GDM1 (cell line): ENCODE measurements around the gene SFPQ.
"Not testable (repeated sequence)": the region's sequence is repeated elsewhere in the genome, so short reads cannot be mapped to it uniquely, and the experiment has no call there.

Experiments
- DNase-seq: peaks from one replicate; lab custom pipeline; 2025; lab: John Stamatoyannopoulos, UW

Gene SFPQ

GRCh38 chr1:35143737-35144508 lies 49.0 kb downstream of the SFPQ start:
- no peak for DNase-seq

- DNase-seq: not testable (repeated sequence)
Measured at GRCh38 chr1:35142728-35143127, 50.2 kb downstream of the SFPQ start.

GRCh38 chr1:35142294-35142693 lies 50.7 kb downstream of the SFPQ start:
- DNase-seq: not testable (repeated sequence)

GRCh38 chr1:35137590-35137989 lies 55.4 kb downstream of the SFPQ start:
- DNase-seq: not testable (repeated sequence)

- DNase-seq: no peak
Measured at GRCh38 chr1:35136780-35137179, 56.2 kb downstream of the SFPQ start.
